Pancreas (tissue), 10 donors: ENCODE data around the gene MAP3K4. TPM values are rescaled to one million over a fixed set of nuclear protein-coding genes. Genes with fewer than 3 reads are reported as not detected.

Source experiments
- ATAC-seq, 4 donors: fragments of 200-7000 bp; cut with Tn5 transposase; one replicate each; pipeline versions ENCODE4 v1.8.0 to v1.9.1; 2020; ENCODE audit warnings: mild to moderate bottlenecking in 4 of 4, moderate library complexity in 4 of 4
- DNase-seq, 6 donors: peaks; one replicate each; pipeline ENCODE4 v3.0.0-alpha.2; 2020
- FAIRE-seq: peaks from 2 replicates; lab custom pipeline; 2012; peaks lifted over from hg19 to GRCh38; lab: Jason Lieb, UNC
- H3K27ac ChIP-seq, 4 donors: fragments of 200-600 bp; sonication (generic); 1 replicate in 3 of 4; 2 replicates in 1 of 4; pipeline versions ENCODE4 v1.5.0 to v1.8.0; 2020
- H3K27me3 ChIP-seq, 4 donors: fragments of 200-600 bp; one replicate each; pipeline ENCODE4 v1.8.0; 2021
- H3K36me3 ChIP-seq, 3 donors: fragments of 200-600 bp; sonication (generic) in 1 of 3; one replicate each; pipeline versions ENCODE4 v1.5.0 to v1.8.0; 2020 to 2021
- H3K4me1 ChIP-seq, 3 donors: fragments of 200-600 bp; one replicate each; pipeline ENCODE4 v1.8.0; 2021
- H3K4me3 ChIP-seq, 4 donors: fragments of 200-600 bp; sonication (generic) in 2 of 4; one replicate each; pipeline versions ENCODE4 v1.5.0 to v1.8.0; 2020 to 2021
- H3K9me3 ChIP-seq, 4 donors: fragments of 200-600 bp; one replicate each; pipeline ENCODE4 v1.8.0; 2021
- whole genome bisulfite sequencing, 2 donors: extraction: QIAGEN DNeasy Blood & Tissue Kit; methylation state at CpG; one replicate each; pipeline ENCODE4 v1.1.7; 2013; 5-methylcytosine and 5-hydroxymethylcytosine counted together
- intact Hi-C, 3 donors: fragments of 100-400 bp; cut with DNase I; formaldehyde crosslinking; loops; one replicate each; pipeline versions ENCODE4 v1.11.1 to v1.14.2; 2022
- polyA plus RNA-seq, 2 donors: library from polyadenylated mRNA; stranded (reverse); fragments of 200-250 nt; gene quantifications; one replicate each; pipeline ENCODE4 v1.2.3, GENCODE V29; 2013
- total RNA-seq, 6 donors: library from RNA; stranded (reverse); fragmentation: NEBNext Ultra II Directional in 4 of 6; extraction: Animal tissue kit (Norgen Biotek cat#: 25700) in 4 of 6; gene quantifications; one replicate each; pipeline versions ENCODE4 v1.2.1 to v1.2.4, GENCODE V29; 2021 to 2023
- TF ChIP-seq, protein P1 (sequence below), 4 donors: fragments of 200-600 bp; sonication (generic) in 3 of 4; IDR thresholded peaks; one replicate each; pipeline versions ENCODE4 v1.5.0 to v1.8.0; 2021; ENCODE audit warnings: antibody characterized with exemption in 4 of 4
- donor health status: healthy with polysubstance abuse.
- donor health status: DM: no; HTN: no; CAD: no; lungs with moderate emphysema.
- donor health status: DM: no; HTN: no; CAD: no.
- donor health status: control.
- donor health status: control.
- donor health status: Bipolar disorder and iron deficiency.
- donor health status: DM: yes; HTN: yes; CAD: no.
- donor health status: DM: no; HTN: no; CAD: no.
- donor health status: DM: no; HTN: no; CAD: no.
- donor health status: DM: yes; HTN: yes; CAD: no.

Gene MAP3K4
- total and polyA plus RNA-seq, 8 donors = 10.8 to 32.0 (median 25.3) TPM

DNA sequence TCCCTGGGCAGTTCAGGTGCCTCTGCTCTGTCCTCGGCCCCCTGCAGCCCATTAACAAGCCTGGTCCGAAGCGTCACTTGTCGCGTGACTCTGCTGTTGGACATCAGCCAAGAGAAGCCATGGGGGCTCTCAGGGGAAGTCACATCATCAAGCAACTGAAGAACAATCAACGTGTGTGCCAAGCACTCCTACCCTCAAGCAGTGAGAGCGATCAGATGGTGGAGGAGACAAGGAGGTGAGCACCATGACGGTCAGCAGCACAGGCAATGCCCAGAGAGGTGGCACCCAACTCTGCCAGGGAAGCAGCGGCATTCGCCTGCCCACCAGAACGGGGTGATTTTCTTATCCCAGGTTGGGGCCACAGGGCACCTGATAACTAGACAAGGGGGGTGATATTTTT, 149.6 kb downstream of the MAP3K4 start:
- TF ChIP-seq, protein P1, sequence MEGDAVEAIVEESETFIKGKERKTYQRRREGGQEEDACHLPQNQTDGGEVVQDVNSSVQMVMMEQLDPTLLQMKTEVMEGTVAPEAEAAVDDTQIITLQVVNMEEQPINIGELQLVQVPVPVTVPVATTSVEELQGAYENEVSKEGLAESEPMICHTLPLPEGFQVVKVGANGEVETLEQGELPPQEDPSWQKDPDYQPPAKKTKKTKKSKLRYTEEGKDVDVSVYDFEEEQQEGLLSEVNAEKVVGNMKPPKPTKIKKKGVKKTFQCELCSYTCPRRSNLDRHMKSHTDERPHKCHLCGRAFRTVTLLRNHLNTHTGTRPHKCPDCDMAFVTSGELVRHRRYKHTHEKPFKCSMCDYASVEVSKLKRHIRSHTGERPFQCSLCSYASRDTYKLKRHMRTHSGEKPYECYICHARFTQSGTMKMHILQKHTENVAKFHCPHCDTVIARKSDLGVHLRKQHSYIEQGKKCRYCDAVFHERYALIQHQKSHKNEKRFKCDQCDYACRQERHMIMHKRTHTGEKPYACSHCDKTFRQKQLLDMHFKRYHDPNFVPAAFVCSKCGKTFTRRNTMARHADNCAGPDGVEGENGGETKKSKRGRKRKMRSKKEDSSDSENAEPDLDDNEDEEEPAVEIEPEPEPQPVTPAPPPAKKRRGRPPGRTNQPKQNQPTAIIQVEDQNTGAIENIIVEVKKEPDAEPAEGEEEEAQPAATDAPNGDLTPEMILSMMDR (IDR thresholded peaks at IDR 0.05) = no peak
- Histone ChIP-seq H3K4me3 (no peak overlapping the region), H3K4me1 (no peaks in the 10 kb centered on the region), H3K27ac (no peak overlapping the region), H3K36me3 (no peaks in the 10 kb centered on the region), H3K9me3 (no peaks in the 10 kb centered on the region), H3K27me3 (no peaks in the 10 kb centered on the region)
- DNase-seq (no peak), FAIRE-seq (no peak), ATAC-seq (no peak)
- 84 to 86% methylated on average over 11 of the region's 11 CpGs for WGBS, 2 donors
- intact Hi-C loops = no loop called here

DNA sequence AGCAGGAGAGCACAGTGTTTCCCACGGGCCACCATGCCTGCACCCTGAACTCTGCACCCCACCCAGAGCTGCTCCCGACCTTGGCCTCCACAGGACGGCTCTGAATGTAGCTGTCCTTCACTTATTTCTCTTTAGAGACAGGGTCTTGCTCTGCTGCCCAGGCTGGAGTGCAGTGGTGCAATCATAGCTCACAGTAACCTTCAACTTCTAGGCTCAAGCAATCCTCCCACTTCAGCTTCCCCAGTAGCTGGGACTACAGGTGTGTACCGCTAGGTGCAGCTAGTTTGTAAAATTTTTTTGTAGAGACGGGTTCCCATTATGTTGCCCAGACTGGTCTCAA, 151.4 kb downstream of the MAP3K4 start:
- Histone ChIP-seq H3K4me3 (no peak overlapping the region), H3K36me3 (no peaks in the 10 kb centered on the region), H3K4me1 (no peaks in the 10 kb centered on the region), H3K27ac (no peak overlapping the region), H3K27me3 (no peaks in the 10 kb centered on the region), H3K9me3 (no peaks in the 10 kb centered on the region)
- intact Hi-C loops = no loop called here
- WGBS, 2 donors = 89 to 94% methylated on average over 5 of the region's 5 CpGs
- TF ChIP-seq, protein P1 (IDR thresholded peaks at IDR 0.05) = no peak
- FAIRE-seq (no peak), ATAC-seq (no peak), DNase-seq (no peak)

DNA sequence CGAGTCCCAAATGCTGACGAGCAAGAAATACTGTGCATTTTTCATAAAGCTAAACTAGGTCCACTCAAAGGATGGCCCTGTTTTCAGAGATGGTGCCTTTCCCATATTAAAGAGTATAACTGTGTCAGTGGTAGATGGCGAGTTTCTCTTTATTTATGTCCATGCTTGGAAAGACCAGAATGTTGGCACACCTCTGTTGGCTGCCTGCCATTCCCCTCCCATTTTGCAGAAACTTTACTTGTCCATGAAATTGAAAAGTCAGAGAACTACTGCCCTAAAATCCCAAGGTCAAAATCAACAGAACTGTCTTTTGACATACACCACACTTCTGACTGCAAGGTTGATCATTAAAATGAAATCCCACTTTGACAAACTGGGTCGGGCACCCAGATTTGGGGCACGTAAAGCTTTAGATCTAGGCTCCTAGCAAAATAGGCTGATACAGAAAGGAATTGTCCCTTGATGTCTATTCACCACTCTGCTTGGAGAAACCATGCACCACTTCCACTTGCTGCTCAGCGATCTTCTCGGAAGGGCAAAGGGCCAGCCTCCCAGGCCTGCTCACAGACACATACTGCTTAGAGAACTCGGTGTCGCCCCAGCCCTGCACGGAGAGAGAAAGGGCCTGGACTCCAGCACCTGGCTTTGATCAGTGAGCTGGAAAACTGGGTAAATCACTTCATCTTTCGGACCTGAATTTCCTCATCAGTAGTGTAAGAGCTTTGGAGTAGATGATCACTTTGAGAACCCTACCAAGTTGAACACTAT, 152.3 kb downstream of the MAP3K4 start:
- Histone ChIP-seq H3K36me3 (no peaks in the 10 kb centered on the region), H3K4me1 (no peaks in the 10 kb centered on the region), H3K4me3 (no peak overlapping the region), H3K27me3 (no peaks in the 10 kb centered on the region), H3K9me3 (no peaks in the 10 kb centered on the region), H3K27ac (no peak overlapping the region)
- intact Hi-C loops = no loop called here
- TF ChIP-seq, protein P1 (IDR thresholded peaks at IDR 0.05) = no peak
- WGBS, 2 donors = 87 to 88% methylated on average over 11 of the region's 11 CpGs
- DNase-seq = no peak
- no peak for ATAC-seq
- no peak for FAIRE-seq

DNA sequence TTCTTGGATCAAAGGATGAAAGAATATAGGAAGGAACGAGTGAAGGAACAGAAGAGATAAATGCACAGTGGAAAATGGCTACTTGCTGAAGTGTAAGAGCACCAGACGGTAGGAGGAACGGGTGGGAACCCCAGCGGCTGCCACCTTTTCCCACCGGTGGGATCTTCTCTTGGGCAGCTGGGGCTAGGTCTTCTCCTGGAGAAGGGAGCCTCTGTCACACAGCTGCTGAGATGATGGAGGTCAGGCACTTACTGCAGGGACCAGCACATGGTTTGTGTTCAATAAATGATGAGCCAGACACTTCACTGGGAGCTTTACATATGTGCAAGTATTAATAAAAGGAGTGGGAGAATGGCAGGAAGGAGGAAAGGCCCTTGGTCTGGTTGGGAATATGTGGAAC, 158.6 kb downstream of the MAP3K4 start:
- Histone ChIP-seq H3K4me1 (no peaks in the 10 kb centered on the region), H3K27ac (no peak overlapping the region), H3K36me3 (no peaks in the 10 kb centered on the region), H3K4me3 (no peak overlapping the region), H3K27me3 (no peaks in the 10 kb centered on the region), H3K9me3 (no peaks in the 10 kb centered on the region)
- ATAC-seq (no peak), DNase-seq (no peak), FAIRE-seq (no peak)
- WGBS, 2 donors = 85 to 94% methylated on average over 5 of the region's 5 CpGs
- TF ChIP-seq, protein P1 (IDR thresholded peaks at IDR 0.05) = no peak
- intact Hi-C loops = loop anchor here in 1 of 3 donors (10.0 kb wide), 1 partner anchor 225 kb away; no protein-coding TSS in a partner anchor

DNA sequence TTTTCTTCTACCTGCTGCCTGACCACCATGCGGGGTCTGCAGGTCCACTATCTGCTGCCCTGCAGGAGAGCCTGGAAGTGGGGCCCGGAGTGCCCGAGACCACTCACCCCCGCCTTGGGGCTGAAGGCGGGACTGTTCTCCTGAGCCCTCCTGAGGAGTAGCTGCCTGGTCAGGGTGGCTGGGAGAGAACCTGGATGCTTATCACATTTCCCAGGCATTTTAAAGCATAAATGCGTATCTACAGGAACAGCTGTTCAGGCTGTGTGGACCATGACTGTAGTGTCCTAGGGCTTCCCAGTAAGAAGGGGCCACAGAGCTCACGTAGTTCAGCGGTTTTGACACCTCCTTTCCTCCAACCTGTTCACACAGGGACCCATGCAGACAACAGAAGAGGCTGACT, 159.0 kb downstream of the MAP3K4 start:
- WGBS, 2 donors = 83 to 91% methylated on average over 8 of the region's 8 CpGs
- DNase-seq (no peak), ATAC-seq (no peak), FAIRE-seq (no peak)
- TF ChIP-seq, protein P1 (IDR thresholded peaks at IDR 0.05) = no peak
- Histone ChIP-seq H3K4me3 (no peak overlapping the region), H3K9me3 (no peaks in the 10 kb centered on the region), H3K27ac (no peak overlapping the region), H3K36me3 (no peaks in the 10 kb centered on the region), H3K27me3 (no peaks in the 10 kb centered on the region), H3K4me1 (no peaks in the 10 kb centered on the region)
- intact Hi-C loops = loop anchor here in 1 of 3 donors (10.0 kb wide), 1 partner anchor 224 kb away; no protein-coding TSS in a partner anchor
